K562 (cell line): ENCODE results near the gene BATF. TPM values are rescaled to one million over a fixed set of nuclear protein-coding genes. Genes with fewer than 3 reads are reported as not detected.

Experiments
- ATAC-seq: fragments of 200-7000 bp; cut with Tn5 transposase; 3 replicates; pipeline ENCODE4 v1.9.1; 2020; ENCODE audit warnings: moderate library complexity
- BruUV-seq: library from RNA; stranded (reverse); fragments of 400-500 nt; replicated peaks from 2 replicates; lab custom pipeline; 2021; lab: Mats Ljungman, UMichigan
- CTCF ChIA-PET: fragments of 300-600 bp; formaldehyde crosslinking; extraction: SDS; loops from one replicate; lab custom pipeline; 2021; ENCODE audit warnings: low intra/inter-chr PET ratio; lab: Yijun Ruan, JAX
- POLR2A ChIA-PET: fragments of 300-600, 350-650 bp; sonication (Branson Sonifier 250); formaldehyde crosslinking; extraction: SDS; loops from one replicate; lab custom pipeline; 2021; ENCODE audit warnings: antibody characterized with exemption, inconsistent platforms; lab: Yijun Ruan, JAX
- DNase-seq, 4 experiments: peaks; one replicate each; pipeline versions ENCODE4 v3.0.0 to v3.0.0-alpha.2; 2011 to 2018; ENCODE audit warnings: low spot score in 3 of 4, mixed read lengths in 3 of 4; ENCODE audit errors: extremely low read depth in 1 of 4
- FAIRE-seq: peaks from 2 replicates; lab custom pipeline; 2011; peaks lifted over from hg19 to GRCh38; lab: Jason Lieb, UNC
- H2AFZ ChIP-seq: 2 replicates; pipeline ENCODE4 v1.6.0; 2011; ENCODE audit warnings: low read depth, low read length, control low read depth, inconsistent platforms
- H3K27ac ChIP-seq: fragments of 200-600 bp; 3 replicates; pipeline ENCODE4 v1.8.0; 2011; ENCODE audit warnings: low read depth, mild to moderate bottlenecking, control low read depth, inconsistent platforms, low read length, moderate library complexity, mixed read lengths; ENCODE audit errors: extremely low read depth
- H3K27me3 ChIP-seq, 2 experiments: fragments of 300-600 bp in 1 of 2; 2 replicates in 1 of 2; 3 replicates in 1 of 2; pipeline versions ENCODE4 v1.6.0 to v1.8.0; 2011; ENCODE audit warnings: inconsistent platforms in 2 of 2, low read length in 2 of 2, mild to moderate bottlenecking in 1 of 2, mixed read lengths in 1 of 2, moderate library complexity in 1 of 2; ENCODE audit not compliant: control insufficient read depth in 2 of 2, insufficient read depth in 2 of 2
- H3K36me3 ChIP-seq: fragments of 300-600 bp; 3 replicates; pipeline ENCODE4 v1.8.0; 2011; ENCODE audit warnings: mild to moderate bottlenecking, low read length, inconsistent platforms; ENCODE audit not compliant: control insufficient read depth, insufficient read depth
- H3K4me1 ChIP-seq, 2 experiments: fragments of 200-600 bp in 1 of 2; replicated peaks in 1 of 2; 2 replicates in 1 of 2; 3 replicates in 1 of 2; pipeline versions ENCODE4 v1.5.1 to v1.8.0; 2011; ENCODE audit warnings: inconsistent platforms in 2 of 2, low read length in 2 of 2, mild to moderate bottlenecking in 1 of 2, mixed read lengths in 1 of 2, moderate library complexity in 1 of 2; ENCODE audit not compliant: control insufficient read depth in 2 of 2, insufficient read depth in 2 of 2
- H3K4me2 ChIP-seq: 2 replicates; pipeline ENCODE4 v1.6.1; 2011; ENCODE audit warnings: low read length, control low read depth, inconsistent platforms, mixed read lengths; ENCODE audit not compliant: insufficient read depth
- H3K4me3 ChIP-seq: fragments of 200-600 bp; sonication (generic), shearing (Covaris generic); 2 replicates; pipeline ENCODE4 v1.5.1; 2016; ENCODE audit warnings: control low read depth, inconsistent platforms
- H3K79me2 ChIP-seq: fragments of 200-600 bp; 3 replicates; pipeline ENCODE4 v1.8.0; 2011; ENCODE audit warnings: low read length, inconsistent platforms; ENCODE audit not compliant: control insufficient read depth, insufficient read depth
- H3K9ac ChIP-seq, 2 experiments: 2 replicates each; pipeline versions ENCODE4 v1.6.0 to v1.6.1; 2011; ENCODE audit warnings: low read depth in 2 of 2, low read length in 2 of 2, control low read depth in 1 of 2, inconsistent platforms in 1 of 2, mild to moderate bottlenecking in 1 of 2, mixed read lengths in 1 of 2; ENCODE audit not compliant: insufficient read depth in 1 of 2
- H3K9me1 ChIP-seq: one replicate; pipeline ENCODE4 v1.6.0; 2011; ENCODE audit warnings: inconsistent platforms, mild to moderate bottlenecking, low read length, moderate library complexity; ENCODE audit not compliant: control insufficient read depth, insufficient read depth
- H3K9me3 ChIP-seq: replicated peaks from 2 replicates; pipeline ENCODE4 v1.5.1; 2011; ENCODE audit warnings: low read depth, low read length, inconsistent platforms; ENCODE audit not compliant: control insufficient read depth, insufficient read depth
- H4K20me1 ChIP-seq: replicated peaks from 2 replicates; pipeline ENCODE4 v1.6.1; 2011; ENCODE audit warnings: low read length, inconsistent platforms, mixed read lengths; ENCODE audit not compliant: control insufficient read depth, insufficient read depth
- GATAD2B ChIP-seq: fragments of 450-650 bp; IDR thresholded peaks from 2 replicates; pipeline ENCODE4 v1.6.1; 2017; ENCODE audit warnings: mild to moderate bottlenecking, borderline replicate concordance
- KDM1A ChIP-seq, 2 experiments: fragments of 450-650 bp; IDR thresholded peaks; 2 replicates each; pipeline ENCODE4 v1.6.1; 2016; ENCODE audit warnings: mild to moderate bottlenecking in 2 of 2
- KLF1 ChIP-seq: fragments of 450-650 bp; IDR thresholded peaks from 2 replicates; pipeline ENCODE4 v1.6.1; 2016; ENCODE audit warnings: missing genetic modification characterization, missing compliant biosample characterization
- MAFK ChIP-seq: IDR thresholded peaks from 2 replicates; pipeline ENCODE4 v1.6.1; 2011; ENCODE audit warnings: low read length, improper control_type of control experiment
- NFXL1 ChIP-seq: fragments of 450-650 bp; formaldehyde crosslinking; IDR thresholded peaks from 2 replicates; pipeline ENCODE4 v1.4.0; 2021; ENCODE audit warnings: mild to moderate bottlenecking
- TFAM ChIP-seq: fragments of 250-450 bp; sonication (Bioruptor Pico); conservative IDR thresholded peaks from 2 replicates; pipeline ENCODE4 v1.5.0; 2021; ENCODE audit warnings: mild to moderate bottlenecking, moderate library complexity
- ZNF696 ChIP-seq: fragments of 250-450 bp; sonication (Bioruptor Pico); conservative IDR thresholded peaks from 2 replicates; pipeline ENCODE4 v1.4.0; 2020; ENCODE audit warnings: mild to moderate bottlenecking, moderate library complexity
- WGBS: fragments of 100-300 bp; shearing (Covaris generic); methylation state at CpG from one replicate; pipeline ENCODE4 v1.1.6; 2016; ENCODE audit warnings: low coverage, mixed read lengths; ENCODE audit not compliant: insufficient coverage; ENCODE audit errors: missing lambda C conversion rate; 5-methylcytosine and 5-hydroxymethylcytosine counted together
- in situ Hi-C: fragments of 300-500 bp; cut with MboI; formaldehyde crosslinking; loops from 4 replicates; pipeline ENCODE4 v1.15.0; 2018; ENCODE audit warnings: inconsistent platforms, mixed read lengths
- intact Hi-C: fragments of 100-400 bp; cut with micrococcal nuclease; formaldehyde crosslinking; loops from 2 replicates; pipeline ENCODE4 v1.14.2; 2022
- polyA plus RNA-seq, 8 experiments: library from polyadenylated mRNA; depleted of rRNA in 4 of 8; stranded (reverse) in 5 of 8; unstranded in 3 of 8; fragments of >200 nt; fragmentation: Nextera tagmentation in 2 of 8; fragmentation: Illumina TruSeq in 1 of 8; extraction: Ambion mirVana in 2 of 8; extraction: Trizol in 1 of 8; gene quantifications; 2 replicates each; pipeline versions ENCODE4 v1.2.1 to v1.2.3, GENCODE V29; 2011 to 2014; ENCODE audit warnings: inconsistent platforms in 1 of 8, missing spikeins in 1 of 8
- total RNA-seq, 7 experiments: library from RNA; depleted of rRNA in 6 of 7; stranded (reverse); fragments of >200 nt in 6 of 7; fragmentation: Illumina TruSeq in 2 of 7; extraction: Trizol in 2 of 7; gene quantifications; 2 replicates each; pipeline versions ENCODE4 v1.2.1 to v1.2.3, GENCODE V29; 2011 to 2021; ENCODE audit warnings: low replicate concordance in 1 of 7

BATF gene
- total and polyA plus RNA-seq, 9 of the 15 experiments (the other 6 are each of a cell fraction or from before 2014, with no cell fraction given) = 0.13 to 2.1 (median 0.55) TPM; not detected in 2

- in situ Hi-C loops = no loop called here
- H3K9me3 ChIP-seq = no peaks in the 10 kb centered on the region
- no peaks in the 10 kb centered on the region for H3K27me3 ChIP-seq
- H4K20me1 ChIP-seq = no peaks in the 10 kb centered on the region
- H3K9ac ChIP-seq = no peak overlapping the region
- no peaks in the 10 kb centered on the region for H3K36me3 ChIP-seq
- no TSS peak for BruUV-seq
- no peaks in the 10 kb centered on the region for H3K79me2 ChIP-seq
- ATAC-seq = no peak
- TF ChIP-seq GATAD2B = no peak
- TF ChIP-seq, all 486 proteins: peak for 0
- 12% methylated on average over 5 of the region's 5 CpGs for WGBS
- no peak for DNase-seq
- POLR2A ChIA-PET = interaction anchor here (0.6 to 1.4 kb wide), 3 partner anchors 12 to 207 kb away, joined by 3 to 5 read pairs (median 3); no protein-coding TSS in a partner anchor
- CTCF ChIA-PET = no interaction called here
- H3K4me1 ChIP-seq = peaks cover 7 to 20% of the 10 kb centered on the region in 2 experiments; a peak in 4 of 5 replicates
- no peak overlapping the region for H2AFZ ChIP-seq
- no peak overlapping the region for H3K27ac ChIP-seq
- H3K4me3 ChIP-seq = no peak overlapping the region
- H3K9me1 ChIP-seq = no peaks in the 10 kb centered on the region
- FAIRE-seq = no peak
- intact Hi-C loops = no loop called here
- no peak overlapping the region for H3K4me2 ChIP-seq
Observed at GRCh38 chr14:75535164-75535898, 13.1 kb downstream of the BATF start.

GRCh38 chr14:75537071-75537470 is 14.8 kb downstream of the BATF start:
- intact Hi-C loops (no loop called here), in situ Hi-C loops (no loop called here)
- H3K4me2 ChIP-seq = no peak overlapping the region
- no peaks in the 10 kb centered on the region for H3K79me2 ChIP-seq
- CTCF ChIA-PET = no interaction called here
- TF ChIP-seq KDM1A (IDR thresholded peaks at IDR 0.05) = 0 out of 4 replicates have a peak, but pooled peaks of 1 of the 2 experiments have one; percentile 24
- TF ChIP-seq NFXL1 (CRISPR knock-in tag) = no peak
- TF ChIP-seq MAFK = no peak
- TF ChIP-seq ZNF696 (CRISPR knock-in tag) = no peak
- TF ChIP-seq TFAM = no peak
- TF ChIP-seq KLF1 (tag) = no peak
- no peak overlapping the region for H3K9ac ChIP-seq
- POLR2A ChIA-PET = no interaction called here
- ATAC-seq (no peak), FAIRE-seq (no peak), DNase-seq (no peak)
- WGBS = 39% methylated on average over 4 of the region's 4 CpGs
- no peaks in the 10 kb centered on the region for H4K20me1 ChIP-seq
- no peaks in the 10 kb centered on the region for H3K9me1 ChIP-seq
- no TSS peak for BruUV-seq
- H3K27me3 ChIP-seq = no peaks in the 10 kb centered on the region
- peaks cover 7 to 22% of the 10 kb centered on the region in 2 experiments; a peak in 4 of 5 replicates for H3K4me1 ChIP-seq
- H3K36me3 ChIP-seq = no peaks in the 10 kb centered on the region
- no peak overlapping the region for H3K4me3 ChIP-seq
- H3K9me3 ChIP-seq = no peaks in the 10 kb centered on the region
- H3K27ac ChIP-seq = no peak overlapping the region
- no peak overlapping the region for H2AFZ ChIP-seq
